HL-60 (cell line): ENCODE results near the gene TGFBR3.

Experiments used
- POLR2AphosphoS5 ChIP-seq: IDR thresholded peaks from 2 replicates; pipeline ENCODE4 v1.6.1; 2012; ENCODE audit warnings: low read depth
- REST ChIP-seq: IDR thresholded peaks from 2 replicates; pipeline ENCODE4 v1.6.1; 2012; ENCODE audit warnings: low read depth; ENCODE audit not compliant: insufficient replicate concordance

- TF ChIP-seq REST (no peak), POLR2AphosphoS5 (no peak)
These were observed 106.4 kb downstream of the TGFBR3 start for GRCh38 chr1:91779548-91780021.
